Liver (tissue), 9 donors: ENCODE results near the gene EFNA2. TPM values are rescaled to one million over a fixed set of nuclear protein-coding genes. Genes with fewer than 3 reads are reported as not detected.

Experiments
- DNase-seq: peaks from one replicate; pipeline ENCODE4 v3.0.0-alpha.2; 2017; ENCODE audit warnings: low spot score
- H3K27ac ChIP-seq, 2 donors: one replicate each; pipeline ENCODE4 v1.7.0; 2013; ENCODE audit warnings: inconsistent platforms in 2 of 2, low read length in 2 of 2, control low read depth in 1 of 2, low read depth in 1 of 2, mild to moderate bottlenecking in 1 of 2
- H3K27me3 ChIP-seq, 4 donors: one replicate each; pipeline versions ENCODE4 v1.6.1 to v1.7.0; 2013; ENCODE audit warnings: low read length in 3 of 4, inconsistent platforms in 1 of 4, mild to moderate bottlenecking in 1 of 4, moderate library complexity in 1 of 4; ENCODE audit not compliant: control insufficient read depth in 4 of 4, insufficient read depth in 4 of 4
- H3K36me3 ChIP-seq, 4 donors: one replicate each; pipeline versions ENCODE4 v1.6.1 to v1.7.0; 2013; ENCODE audit warnings: low read length in 3 of 4, mild to moderate bottlenecking in 3 of 4, low read depth in 1 of 4, moderate library complexity in 1 of 4; ENCODE audit not compliant: control insufficient read depth in 4 of 4, insufficient read depth in 3 of 4
- H3K4me1 ChIP-seq, 4 donors: one replicate each; pipeline versions ENCODE4 v1.6.1 to v1.7.0; 2013; ENCODE audit warnings: low read length in 3 of 4, mild to moderate bottlenecking in 3 of 4, moderate library complexity in 1 of 4; ENCODE audit not compliant: control insufficient read depth in 4 of 4, insufficient read depth in 4 of 4
- H3K4me3 ChIP-seq, 3 donors: one replicate each; pipeline versions ENCODE4 v1.6.1 to v1.7.0; 2013; ENCODE audit warnings: low read length in 3 of 3, control low read depth in 1 of 3, low read depth in 1 of 3, mild to moderate bottlenecking in 1 of 3
- H3K9ac ChIP-seq, 2 donors: one replicate each; pipeline ENCODE4 v1.7.0; 2013; ENCODE audit warnings: low read length in 2 of 2, mild to moderate bottlenecking in 2 of 2, moderate library complexity in 2 of 2, control low read depth in 1 of 2, low read depth in 1 of 2
- H3K9me3 ChIP-seq, 4 donors: one replicate each; pipeline versions ENCODE4 v1.6.1 to v1.7.0; 2013; ENCODE audit warnings: low read length in 3 of 4; ENCODE audit not compliant: control insufficient read depth in 4 of 4
- CTCF ChIP-seq: fragments of 150-350 bp; IDR thresholded peaks from 2 replicates; pipeline ENCODE4 v1.5.1; 2017; ENCODE audit warnings: improper control_type of control experiment, low read depth, low read length; ENCODE audit not compliant: missing input control
- EGR1 ChIP-seq, 2 donors: IDR thresholded peaks; 2 replicates each; pipeline ENCODE4 v1.6.1; 2016 to 2018; ENCODE audit warnings: antibody characterized with exemption in 2 of 2, low read depth in 2 of 2
- FOXA1 ChIP-seq: IDR thresholded peaks from 2 replicates; pipeline ENCODE4 v1.6.1; 2016; ENCODE audit warnings: antibody characterized with exemption
- FOXA2 ChIP-seq: IDR thresholded peaks from 2 replicates; pipeline ENCODE4 v1.6.1; 2016; ENCODE audit warnings: antibody characterized with exemption
- GABPA ChIP-seq, 2 donors: IDR thresholded peaks in 1 of 2; conservative IDR thresholded peaks in 1 of 2; 2 replicates each; pipeline ENCODE4 v1.6.1; 2016; ENCODE audit warnings: antibody characterized with exemption in 2 of 2, mild to moderate bottlenecking in 1 of 2, moderate library complexity in 1 of 2
- HNF4A ChIP-seq, 2 donors: conservative IDR thresholded peaks; 2 replicates each; pipeline ENCODE4 v1.6.1; 2016; ENCODE audit warnings: antibody characterized with exemption in 2 of 2, mild to moderate bottlenecking in 2 of 2
- HNF4G ChIP-seq: IDR thresholded peaks from 2 replicates; pipeline ENCODE4 v1.6.1; 2016; ENCODE audit warnings: antibody characterized with exemption
- JUND ChIP-seq, 2 donors: IDR thresholded peaks; 2 replicates each; pipeline ENCODE4 v1.6.1; 2016; ENCODE audit warnings: antibody characterized with exemption in 2 of 2
- MAX ChIP-seq: IDR thresholded peaks from 2 replicates; pipeline ENCODE4 v1.6.1; 2016; ENCODE audit warnings: antibody characterized with exemption
- NR2F2 ChIP-seq: IDR thresholded peaks from 2 replicates; pipeline ENCODE4 v1.6.1; 2016; ENCODE audit warnings: antibody characterized with exemption
- REST ChIP-seq: IDR thresholded peaks from 2 replicates; pipeline ENCODE4 v1.6.1; 2016; ENCODE audit warnings: antibody characterized with exemption, mild to moderate bottlenecking
- SP1 ChIP-seq: IDR thresholded peaks from 2 replicates; pipeline ENCODE4 v1.6.1; 2018; ENCODE audit warnings: antibody characterized with exemption, mild to moderate bottlenecking
- TAF1 ChIP-seq: conservative IDR thresholded peaks from 2 replicates; pipeline ENCODE4 v1.6.1; 2016; ENCODE audit warnings: antibody characterized with exemption, mild to moderate bottlenecking
- YY1 ChIP-seq: IDR thresholded peaks from 2 replicates; pipeline ENCODE4 v1.6.1; 2016; ENCODE audit warnings: antibody characterized with exemption, mild to moderate bottlenecking
- ZBTB33 ChIP-seq: IDR thresholded peaks from 2 replicates; pipeline ENCODE4 v1.6.1; 2016; ENCODE audit warnings: antibody characterized with exemption
- WGBS: extraction: QIAGEN DNeasy Blood & Tissue Kit; methylation state at CpG from one replicate; pipeline ENCODE4 v1.1.7; 2013; 5-methylcytosine and 5-hydroxymethylcytosine counted together
- polyA plus RNA-seq, 2 donors: library from polyadenylated mRNA; stranded (reverse) in 1 of 2; unstranded in 1 of 2; fragments of 200-250 nt in 1 of 2; fragments of >200 nt in 1 of 2; fragmentation: Nextera tagmentation in 1 of 2; extraction: Ambion mirVana in 1 of 2; gene quantifications; one replicate each; pipeline versions ENCODE4 v1.2.1 to v1.2.3, GENCODE V29; 2013 to 2015
- total RNA-seq, 2 donors: library from RNA; depleted of rRNA; stranded (reverse); fragments of >200 nt; gene quantifications; one replicate each; pipeline ENCODE4 v1.2.3, GENCODE V29; 2014
- donor health status: healthy.
- donor health status: healthy.
- donor health status: healthy.
- donor health status: healthy.
- donor health status: healthy.

The EFNA2 gene
- total and polyA plus RNA-seq, 4 donors: 0.98 to 9.8 (median 4.3) TPM

- Histone ChIP-seq H3K9me3 (no peaks in the 10 kb centered on the region), H3K27me3 (no peaks in the 10 kb centered on the region), H3K4me3 (peak overlapping the region; percentile 77 to 90 (median 86)), H3K9ac (peak overlapping the region; percentile 78 to 86), H3K4me1 (peaks cover 45 to 86% (median 74%) of the 10 kb centered on the region in 4 donors), H3K27ac (peak overlapping the region; percentile 90 to 91), H3K36me3 (peaks cover 17 to 28% (median 21%) of the 10 kb centered on the region in 4 donors)
- TF ChIP-seq HNF4G (no peak), CTCF (no peak), ZBTB33 (no peak), GABPA (IDR thresholded peaks at IDR 0.05 in 1 of 2, conservative IDR thresholded peaks at IDR 0.05 in 1 of 2) (peak in 1 of 2 donors; percentile 2), SP1 (peak; percentile 32)
- 19% methylated on average over 8 of the region's 8 CpGs for WGBS
- DNase-seq: no peak
These were observed 15.3 kb upstream of the EFNA2 start for GRCh38 chr19:1270213-1270853.

GRCh38 chr19:1270854-1271527 is 14.7 kb upstream of the EFNA2 start:
- Histone ChIP-seq H3K4me3 (peak overlapping the region; percentile 1 to 86 (median 77)), H3K27ac (peak overlapping the region; percentile 90 to 91), H3K9ac (peak overlapping the region in 1 of 2 donors; percentile 60), H3K27me3 (no peaks in the 10 kb centered on the region), H3K36me3 (peaks cover 17 to 28% (median 21%) of the 10 kb centered on the region in 4 donors), H3K9me3 (no peaks in the 10 kb centered on the region), H3K4me1 (peaks cover 41 to 83% (median 71%) of the 10 kb centered on the region in 4 donors)
- DNase-seq: no peak
- 65% methylated on average over 26 of the region's 26 CpGs for WGBS
- TF ChIP-seq ZBTB33: no peak
- no peak for TF ChIP-seq FOXA1
- no peak for TF ChIP-seq MAX
- TF ChIP-seq CTCF: no peak
- TF ChIP-seq NR2F2: no peak
- TF ChIP-seq HNF4A (conservative IDR thresholded peaks at IDR 0.05): no peak
- no peak for TF ChIP-seq SP1
- no peak for TF ChIP-seq GABPA (IDR thresholded peaks at IDR 0.05 in 1 of 2, conservative IDR thresholded peaks at IDR 0.05 in 1 of 2)
- no peak for TF ChIP-seq HNF4G
- no peak for TF ChIP-seq FOXA2
- TF ChIP-seq JUND (IDR thresholded peaks at IDR 0.05): no peak
- TF ChIP-seq TAF1: no peak
- no peak for TF ChIP-seq REST
- TF ChIP-seq EGR1 (IDR thresholded peaks at IDR 0.05; ENCODE audit: low read depth in 2 of 2): no peak
- TF ChIP-seq YY1: no peak
